IMR-90 (cell line): ENCODE measurements around the gene VIPR2.

ENCODE experiments used
- BHLHE40 ChIP-seq: fragments of 150-350 bp; IDR thresholded peaks from 2 replicates; pipeline ENCODE4 v1.6.1; 2016; ENCODE audit warnings: mild to moderate bottlenecking, low read depth, low read length
- CHD1 ChIP-seq: IDR thresholded peaks from 2 replicates; pipeline ENCODE4 v1.6.1; 2012; ENCODE audit warnings: low read depth, low read length, improper control_type of control experiment
- FOS ChIP-seq: fragments of 150-350 bp; IDR thresholded peaks from 2 replicates; pipeline ENCODE4 v1.6.1; 2016; ENCODE audit warnings: low read depth, low read length
- NFE2L2 ChIP-seq: fragments of 150-350 bp; IDR thresholded peaks from 2 replicates; pipeline ENCODE4 v1.6.1; 2016; ENCODE audit warnings: low read depth, mild to moderate bottlenecking, low read length
- POLR2A ChIP-seq: IDR thresholded peaks from 2 replicates; pipeline ENCODE4 v1.6.1; 2012; ENCODE audit warnings: mild to moderate bottlenecking, low read depth, low read length
- RAD21 ChIP-seq: IDR thresholded peaks from 2 replicates; pipeline ENCODE4 v1.6.1; 2012; ENCODE audit warnings: low read length, improper control_type of control experiment
- RCOR1 ChIP-seq: IDR thresholded peaks from 2 replicates; pipeline ENCODE4 v1.6.1; 2012; ENCODE audit warnings: mild to moderate bottlenecking, low read length, improper control_type of control experiment; ENCODE audit not compliant: insufficient replicate concordance
- RFX5 ChIP-seq: IDR thresholded peaks from 2 replicates; pipeline ENCODE4 v1.8.0; 2012; ENCODE audit warnings: low read depth, mild to moderate bottlenecking, low read length, moderate library complexity
- SMC3 ChIP-seq: fragments of 150-350 bp; IDR thresholded peaks from 2 replicates; pipeline ENCODE4 v1.6.1; 2016; ENCODE audit warnings: low read depth, mild to moderate bottlenecking, antibody characterized with exemption, low read length, moderate library complexity
- TF ChIP-seq, protein P1 (sequence below): conservative IDR thresholded peaks from 2 replicates; pipeline ENCODE4 v1.5.1; 2012; ENCODE audit warnings: mild to moderate bottlenecking, low read depth, low read length, improper control_type of control experiment
- TF ChIP-seq, protein P2 (sequence below): fragments of 150-350 bp; IDR thresholded peaks from 2 replicates; pipeline ENCODE4 v1.6.1; 2017; ENCODE audit warnings: mild to moderate bottlenecking, antibody characterized with exemption, low read length, low read depth
- TF ChIP-seq, protein P3 (sequence below): fragments of 150-350 bp; IDR thresholded peaks from 2 replicates; pipeline ENCODE4 v1.6.1; 2016; ENCODE audit warnings: low read depth, mild to moderate bottlenecking, low read length, moderate library complexity, borderline replicate concordance

DNA sequence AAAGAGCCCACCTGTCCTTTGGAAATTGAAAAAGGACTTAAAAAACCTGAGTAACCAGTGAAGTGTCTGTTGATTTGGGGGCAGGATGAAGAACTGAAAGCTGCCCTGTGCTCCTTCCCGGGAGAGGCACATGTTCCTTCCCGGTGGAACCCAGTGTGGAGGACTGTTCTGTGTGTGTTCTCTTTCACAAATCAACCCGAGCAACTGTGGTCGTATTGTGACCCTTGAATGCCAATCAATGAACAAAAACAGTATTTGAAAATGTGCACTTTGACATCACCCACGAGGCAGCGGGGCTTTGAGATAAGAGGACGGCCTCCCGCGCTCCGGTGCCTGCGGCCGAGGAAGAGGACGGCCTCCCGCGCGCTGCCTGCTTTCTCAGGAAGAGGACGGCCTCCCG is 139.0 kb downstream of the VIPR2 start:
- no peak for TF ChIP-seq POLR2A
- TF ChIP-seq, protein P1, sequence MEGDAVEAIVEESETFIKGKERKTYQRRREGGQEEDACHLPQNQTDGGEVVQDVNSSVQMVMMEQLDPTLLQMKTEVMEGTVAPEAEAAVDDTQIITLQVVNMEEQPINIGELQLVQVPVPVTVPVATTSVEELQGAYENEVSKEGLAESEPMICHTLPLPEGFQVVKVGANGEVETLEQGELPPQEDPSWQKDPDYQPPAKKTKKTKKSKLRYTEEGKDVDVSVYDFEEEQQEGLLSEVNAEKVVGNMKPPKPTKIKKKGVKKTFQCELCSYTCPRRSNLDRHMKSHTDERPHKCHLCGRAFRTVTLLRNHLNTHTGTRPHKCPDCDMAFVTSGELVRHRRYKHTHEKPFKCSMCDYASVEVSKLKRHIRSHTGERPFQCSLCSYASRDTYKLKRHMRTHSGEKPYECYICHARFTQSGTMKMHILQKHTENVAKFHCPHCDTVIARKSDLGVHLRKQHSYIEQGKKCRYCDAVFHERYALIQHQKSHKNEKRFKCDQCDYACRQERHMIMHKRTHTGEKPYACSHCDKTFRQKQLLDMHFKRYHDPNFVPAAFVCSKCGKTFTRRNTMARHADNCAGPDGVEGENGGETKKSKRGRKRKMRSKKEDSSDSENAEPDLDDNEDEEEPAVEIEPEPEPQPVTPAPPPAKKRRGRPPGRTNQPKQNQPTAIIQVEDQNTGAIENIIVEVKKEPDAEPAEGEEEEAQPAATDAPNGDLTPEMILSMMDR: no peak
- TF ChIP-seq, protein P2, sequence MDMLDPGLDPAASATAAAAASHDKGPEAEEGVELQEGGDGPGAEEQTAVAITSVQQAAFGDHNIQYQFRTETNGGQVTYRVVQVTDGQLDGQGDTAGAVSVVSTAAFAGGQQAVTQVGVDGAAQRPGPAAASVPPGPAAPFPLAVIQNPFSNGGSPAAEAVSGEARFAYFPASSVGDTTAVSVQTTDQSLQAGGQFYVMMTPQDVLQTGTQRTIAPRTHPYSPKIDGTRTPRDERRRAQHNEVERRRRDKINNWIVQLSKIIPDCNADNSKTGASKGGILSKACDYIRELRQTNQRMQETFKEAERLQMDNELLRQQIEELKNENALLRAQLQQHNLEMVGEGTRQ: no peak
- TF ChIP-seq RCOR1: no peak
- TF ChIP-seq RFX5: no peak
- no peak for TF ChIP-seq SMC3
- no peak for TF ChIP-seq RAD21
- TF ChIP-seq FOS: no peak
- TF ChIP-seq, protein P3, sequence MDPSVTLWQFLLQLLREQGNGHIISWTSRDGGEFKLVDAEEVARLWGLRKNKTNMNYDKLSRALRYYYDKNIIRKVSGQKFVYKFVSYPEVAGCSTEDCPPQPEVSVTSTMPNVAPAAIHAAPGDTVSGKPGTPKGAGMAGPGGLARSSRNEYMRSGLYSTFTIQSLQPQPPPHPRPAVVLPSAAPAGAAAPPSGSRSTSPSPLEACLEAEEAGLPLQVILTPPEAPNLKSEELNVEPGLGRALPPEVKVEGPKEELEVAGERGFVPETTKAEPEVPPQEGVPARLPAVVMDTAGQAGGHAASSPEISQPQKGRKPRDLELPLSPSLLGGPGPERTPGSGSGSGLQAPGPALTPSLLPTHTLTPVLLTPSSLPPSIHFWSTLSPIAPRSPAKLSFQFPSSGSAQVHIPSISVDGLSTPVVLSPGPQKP: no peak
- no peak for TF ChIP-seq BHLHE40
- TF ChIP-seq CHD1: no peak
- TF ChIP-seq NFE2L2: no peak
